ENCODE results near the gene LAMTOR5.

The LAMTOR5 gene

GRCh38 chr1:110360431-110360830, 47.1 kb downstream of the LAMTOR5 start:
- no peak overlapping the region for H3K23ac ChIP-seq (ENCODE audit: low read depth, low read length, poor library complexity)
- H3K4me1 ChIP-seq (ENCODE audit: control insufficient read depth in 2 of 2, insufficient read depth in 1 of 2, low read depth in 1 of 2, low read length in 2 of 2) = no peaks in the 10 kb centered on the region
- no peak overlapping the region for H2BK15ac ChIP-seq (ENCODE audit: low read length)
- WGBS, 2 donors (ENCODE audit: extremely low coverage in 2 of 2, insufficient read length in 2 of 2, insufficient replicate concordance in 1 of 2) = no CpG with 5 or more reads among the region's 2 CpGs
- H3K36me3 ChIP-seq (replicated peaks in 1 of 2; ENCODE audit: control insufficient read depth in 2 of 2, insufficient read depth in 2 of 2, low read length in 2 of 2) = peaks cover 8 to 96% of the 10 kb centered on the region in 2 donors
- H2BK5ac ChIP-seq (ENCODE audit: low read length) = no peak overlapping the region
- no peak overlapping the region for H3K18ac ChIP-seq (ENCODE audit: low read length)
- no peak overlapping the region for H4K8ac ChIP-seq (ENCODE audit: low read depth, low read length)
- no peak overlapping the region for H2BK120ac ChIP-seq (ENCODE audit: low read depth, low read length)
- peaks cover 4% of the 10 kb centered on the region for H3K79me1 ChIP-seq (ENCODE audit: low read depth, low read length)
- H3K14ac ChIP-seq (ENCODE audit: low read length) = no peak overlapping the region
- H3K27ac ChIP-seq (replicated peaks; ENCODE audit: low read length) = no peak overlapping the region
- no peak overlapping the region for H3K4me3 ChIP-seq (ENCODE audit: low read length in 2 of 2)
- no peak overlapping the region for H2AK5ac ChIP-seq (ENCODE audit: low read depth, low read length)
- H2AFZ ChIP-seq (ENCODE audit: low read length) = no peak overlapping the region
- peaks cover 0 to 3% of the 10 kb centered on the region in 2 donors for H3K9me3 ChIP-seq (replicated peaks in 1 of 2; ENCODE audit: control insufficient read depth in 2 of 2, insufficient read depth in 1 of 2, low read depth in 1 of 2, low read length in 2 of 2)
- no peak overlapping the region for H3K4ac ChIP-seq (ENCODE audit: low read length)
- H4K91ac ChIP-seq (ENCODE audit: low read depth, low read length, poor library complexity) = no peak overlapping the region
- no peak overlapping the region for H2BK12ac ChIP-seq (ENCODE audit: low read length)
- no peak overlapping the region for H3K9ac ChIP-seq (ENCODE audit: low read depth, low read length, poor library complexity)
- H3K27me3 ChIP-seq (ENCODE audit: control insufficient read depth in 3 of 3, insufficient read depth in 3 of 3, low read depth in 1 of 3, low read length in 3 of 3) = no peaks in the 10 kb centered on the region
- DNase-seq (ENCODE audit: low spot score) = no peak
- no peak overlapping the region for H3K4me2 ChIP-seq (ENCODE audit: insufficient read depth, low read length, poor library complexity, severe bottlenecking)

- H3K4ac ChIP-seq (ENCODE audit: low read length) = no peak overlapping the region
- no peak overlapping the region for H3K14ac ChIP-seq (ENCODE audit: low read length)
- no peaks in the 10 kb centered on the region for H3K27me3 ChIP-seq (ENCODE audit: control insufficient read depth in 3 of 3, insufficient read depth in 3 of 3, low read depth in 1 of 3, low read length in 3 of 3)
- H3K4me1 ChIP-seq (ENCODE audit: control insufficient read depth in 2 of 2, insufficient read depth in 1 of 2, low read depth in 1 of 2, low read length in 2 of 2) = no peaks in the 10 kb centered on the region
- H2BK5ac ChIP-seq (ENCODE audit: low read length) = no peak overlapping the region
- no peak overlapping the region for H3K4me3 ChIP-seq (ENCODE audit: low read length in 2 of 2)
- H2BK120ac ChIP-seq (ENCODE audit: low read depth, low read length) = no peak overlapping the region
- no peak overlapping the region for H2BK12ac ChIP-seq (ENCODE audit: low read length)
- H3K79me1 ChIP-seq (ENCODE audit: low read depth, low read length) = peaks cover 4% of the 10 kb centered on the region
- no peak overlapping the region for H3K23ac ChIP-seq (ENCODE audit: low read depth, low read length, poor library complexity)
- no peak overlapping the region for H2AFZ ChIP-seq (ENCODE audit: low read length)
- WGBS, 2 donors (ENCODE audit: extremely low coverage in 2 of 2, insufficient read length in 2 of 2, insufficient replicate concordance in 1 of 2) = no CpG with 5 or more reads among the region's 2 CpGs
- H4K91ac ChIP-seq (ENCODE audit: low read depth, low read length, poor library complexity) = no peak overlapping the region
- H3K36me3 ChIP-seq (replicated peaks in 1 of 2; ENCODE audit: control insufficient read depth in 2 of 2, insufficient read depth in 2 of 2, low read length in 2 of 2) = peaks cover 2 to 92% of the 10 kb centered on the region in 2 donors
- no peak overlapping the region for H3K4me2 ChIP-seq (ENCODE audit: insufficient read depth, low read length, poor library complexity, severe bottlenecking)
- H3K27ac ChIP-seq (replicated peaks; ENCODE audit: low read length) = no peak overlapping the region
- no peak overlapping the region for H2BK15ac ChIP-seq (ENCODE audit: low read length)
- H3K18ac ChIP-seq (ENCODE audit: low read length) = no peak overlapping the region
- H4K8ac ChIP-seq (ENCODE audit: low read depth, low read length) = no peak overlapping the region
- H2AK5ac ChIP-seq (ENCODE audit: low read depth, low read length) = no peak overlapping the region
- no peak overlapping the region for H3K9ac ChIP-seq (ENCODE audit: low read depth, low read length, poor library complexity)
- DNase-seq (ENCODE audit: low spot score) = no peak
- H3K9me3 ChIP-seq (replicated peaks in 1 of 2; ENCODE audit: control insufficient read depth in 2 of 2, insufficient read depth in 1 of 2, low read depth in 1 of 2, low read length in 2 of 2) = no peaks in the 10 kb centered on the region
These were observed 51.1 kb downstream of the LAMTOR5 start for GRCh38 chr1:110356379-110356778.

GRCh38 chr1:110355321-110355720, 52.2 kb downstream of the LAMTOR5 start:
- Histone ChIP-seq H3K27ac (replicated peaks; ENCODE audit: low read length) (no peak overlapping the region), H2BK5ac (ENCODE audit: low read length) (no peak overlapping the region), H2AK5ac (ENCODE audit: low read depth, low read length) (no peak overlapping the region), H2BK15ac (ENCODE audit: low read length) (no peak overlapping the region), H3K23ac (ENCODE audit: low read depth, low read length, poor library complexity) (no peak overlapping the region), H3K27me3 (ENCODE audit: control insufficient read depth in 3 of 3, insufficient read depth in 3 of 3, low read depth in 1 of 3, low read length in 3 of 3) (no peaks in the 10 kb centered on the region), H3K4me1 (ENCODE audit: control insufficient read depth in 2 of 2, insufficient read depth in 1 of 2, low read depth in 1 of 2, low read length in 2 of 2) (peaks cover 0 to 1% of the 10 kb centered on the region in 2 donors), H3K36me3 (replicated peaks in 1 of 2; ENCODE audit: control insufficient read depth in 2 of 2, insufficient read depth in 2 of 2, low read length in 2 of 2) (peaks cover 2 to 93% of the 10 kb centered on the region in 2 donors), H4K91ac (ENCODE audit: low read depth, low read length, poor library complexity) (no peak overlapping the region), H3K14ac (ENCODE audit: low read length) (no peak overlapping the region), H2BK120ac (ENCODE audit: low read depth, low read length) (no peak overlapping the region), H3K18ac (ENCODE audit: low read length) (no peak overlapping the region), H3K9ac (ENCODE audit: low read depth, low read length, poor library complexity) (no peak overlapping the region), H3K79me1 (ENCODE audit: low read depth, low read length) (peaks cover 5% of the 10 kb centered on the region), H3K4ac (ENCODE audit: low read length) (no peak overlapping the region), H3K4me2 (ENCODE audit: insufficient read depth, low read length, poor library complexity, severe bottlenecking) (no peak overlapping the region), H3K9me3 (replicated peaks in 1 of 2; ENCODE audit: control insufficient read depth in 2 of 2, insufficient read depth in 1 of 2, low read depth in 1 of 2, low read length in 2 of 2) (no peaks in the 10 kb centered on the region), H2BK12ac (ENCODE audit: low read length) (no peak overlapping the region), H2AFZ (ENCODE audit: low read length) (no peak overlapping the region), H4K8ac (ENCODE audit: low read depth, low read length) (no peak overlapping the region), H3K4me3 (ENCODE audit: low read length in 2 of 2) (no peak overlapping the region)
- WGBS, 2 donors (ENCODE audit: extremely low coverage in 2 of 2, insufficient read length in 2 of 2, insufficient replicate concordance in 1 of 2) = no CpG with 5 or more reads among the region's 1 CpG
- no peak for DNase-seq (ENCODE audit: low spot score)
